HG02981 (cell line): ENCODE results near the gene SLC25A11.
"Not testable (repeated sequence)": the region's sequence is repeated elsewhere in the genome, so short reads cannot be mapped to it uniquely, and the experiment has no call there.

Source experiments
- ATAC-seq: cut with Tn5 transposase; IDR thresholded peaks from one replicate; pipeline ENCODE4 v1.9.1; 2021; ENCODE audit warnings: mild to moderate bottlenecking, moderate library complexity; ENCODE audit not compliant: unreplicated experiment

The SLC25A11 gene

DNA sequence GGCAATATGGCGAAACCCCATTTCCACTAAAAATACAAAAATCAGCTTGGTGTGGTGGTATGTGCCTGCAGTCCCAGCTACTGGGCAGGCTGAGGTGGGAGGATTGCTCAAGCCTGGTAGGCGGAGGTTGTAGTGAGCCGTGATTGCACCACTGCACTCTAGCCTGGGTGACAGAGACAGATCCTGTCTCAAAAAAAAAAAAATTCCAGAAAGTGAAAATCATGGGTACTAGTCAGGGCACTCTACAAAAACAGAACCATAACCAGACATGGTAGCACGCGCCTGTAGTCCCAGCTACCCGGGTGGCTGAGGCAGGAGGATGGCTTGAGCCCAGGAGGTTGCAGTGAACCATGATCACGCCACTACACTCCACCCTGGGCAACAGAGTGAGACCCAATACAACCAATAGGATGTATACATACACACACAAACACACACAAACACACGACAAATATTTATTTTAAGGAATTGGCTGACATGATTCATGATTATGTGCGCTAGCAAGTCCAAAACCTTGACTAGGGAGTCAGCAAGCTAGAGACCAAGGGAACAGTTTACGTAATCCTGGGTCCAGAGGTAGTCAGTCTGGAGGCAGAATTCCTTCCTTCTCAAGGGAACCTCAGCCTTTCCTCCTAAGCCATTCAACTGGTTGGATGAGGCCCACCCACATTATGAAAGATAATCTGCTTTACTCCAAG lies 19.3 kb downstream of the SLC25A11 start:
- no peak for ATAC-seq

- no peak for ATAC-seq
These were observed 20.3 kb downstream of the SLC25A11 start for GRCh38 chr17:4919511-4920047.

DNA sequence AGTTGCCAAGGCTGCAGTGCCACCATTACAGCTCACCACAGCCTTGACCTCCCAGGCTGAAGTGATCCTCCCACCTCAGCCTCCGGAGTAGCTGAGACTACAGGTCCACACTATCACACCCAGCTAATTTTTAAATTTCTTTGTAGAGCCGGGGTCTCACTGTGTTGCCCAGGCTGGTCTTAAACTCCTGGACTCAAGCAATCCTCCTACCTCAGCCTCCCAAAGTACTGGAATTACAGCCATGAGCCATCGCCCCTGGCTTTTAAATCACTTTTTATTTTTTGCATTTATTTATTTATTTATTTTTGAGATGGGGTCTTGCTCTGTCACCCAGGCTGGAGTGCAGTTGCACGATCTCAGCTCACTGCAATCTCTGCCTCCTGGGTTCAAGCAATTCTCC lies 25.3 kb downstream of the SLC25A11 start:
- not testable (repeated sequence) for ATAC-seq

DNA sequence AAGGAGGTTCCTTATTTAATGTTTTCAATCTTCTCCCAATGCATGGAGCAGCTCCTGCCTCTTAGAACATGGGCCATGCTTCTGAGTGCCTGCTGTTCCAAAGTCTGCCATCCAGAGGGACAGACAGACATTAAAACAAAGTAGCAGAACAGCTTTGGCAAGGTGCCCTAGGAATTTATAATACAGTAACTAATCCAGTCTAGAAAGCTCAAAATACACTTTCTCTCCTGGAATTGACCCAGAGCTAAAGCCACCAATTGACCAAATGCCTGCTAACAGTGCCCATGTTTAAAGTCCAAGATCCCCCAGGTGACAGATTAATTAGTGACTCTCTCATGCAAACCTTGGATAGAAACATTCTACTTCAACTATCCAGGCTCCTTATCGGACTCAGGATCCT lies 25.9 kb downstream of the SLC25A11 start:
- no peak for ATAC-seq

- no peak for ATAC-seq
These were observed 30.9 kb downstream of the SLC25A11 start for GRCh38 chr17:4908711-4909496.

DNA sequence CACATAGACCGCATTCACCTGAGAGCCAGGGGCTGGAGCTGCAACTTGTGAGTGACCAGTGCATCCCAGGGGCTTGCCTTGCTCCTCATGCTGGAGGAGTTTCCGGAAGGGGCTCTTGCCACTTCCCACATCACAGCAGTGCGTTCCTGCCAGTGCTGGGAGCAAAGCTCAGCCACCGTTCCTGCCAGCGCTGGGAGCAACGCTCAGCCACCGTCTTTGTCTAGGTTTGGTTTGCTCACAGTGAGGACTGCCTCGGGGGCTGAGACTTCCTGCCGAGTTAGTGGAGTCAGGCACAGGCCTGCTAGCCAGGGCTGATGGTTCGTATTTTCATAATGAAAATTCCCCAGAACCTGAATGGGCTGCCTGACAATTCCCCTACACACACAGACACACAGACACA lies 31.5 kb downstream of the SLC25A11 start:
- ATAC-seq = no peak

GRCh38 chr17:4906642-4907041 lies 33.2 kb downstream of the SLC25A11 start:
- not testable (repeated sequence) for ATAC-seq

- ATAC-seq = no peak
These were observed 36.6 kb downstream of the SLC25A11 start, which contains the start of gene CHRNE for GRCh38 chr17:4903051-4903818. Gene CHRNE (minus strand): TSS chr17:4903098. CDS start chr17:4903063, 35 bp downstream.

DNA sequence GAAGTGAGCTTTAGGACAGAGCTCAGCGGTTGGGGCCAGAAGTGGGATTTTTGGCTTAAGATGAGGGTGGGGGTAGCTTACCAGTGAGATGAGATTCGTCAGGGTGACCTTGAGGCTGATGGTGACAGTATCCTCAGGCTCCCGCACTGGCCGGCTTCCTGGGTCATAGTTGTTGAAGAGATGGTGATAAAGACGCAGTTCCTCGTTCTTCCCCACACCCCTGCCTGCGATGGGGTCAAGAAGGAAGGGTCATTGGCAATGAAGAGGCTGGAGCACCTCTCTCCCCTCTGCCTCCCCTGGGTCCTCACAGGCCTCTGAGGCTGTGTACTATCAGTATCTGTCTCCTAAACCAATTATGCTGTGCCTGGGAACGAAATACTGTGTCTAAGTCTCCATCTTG lies 37.3 kb downstream of the SLC25A11 start:
- no peak for ATAC-seq

GRCh38 chr17:4901648-4902344 lies 38.0 kb downstream of the SLC25A11 start:
- no peak for ATAC-seq

DNA sequence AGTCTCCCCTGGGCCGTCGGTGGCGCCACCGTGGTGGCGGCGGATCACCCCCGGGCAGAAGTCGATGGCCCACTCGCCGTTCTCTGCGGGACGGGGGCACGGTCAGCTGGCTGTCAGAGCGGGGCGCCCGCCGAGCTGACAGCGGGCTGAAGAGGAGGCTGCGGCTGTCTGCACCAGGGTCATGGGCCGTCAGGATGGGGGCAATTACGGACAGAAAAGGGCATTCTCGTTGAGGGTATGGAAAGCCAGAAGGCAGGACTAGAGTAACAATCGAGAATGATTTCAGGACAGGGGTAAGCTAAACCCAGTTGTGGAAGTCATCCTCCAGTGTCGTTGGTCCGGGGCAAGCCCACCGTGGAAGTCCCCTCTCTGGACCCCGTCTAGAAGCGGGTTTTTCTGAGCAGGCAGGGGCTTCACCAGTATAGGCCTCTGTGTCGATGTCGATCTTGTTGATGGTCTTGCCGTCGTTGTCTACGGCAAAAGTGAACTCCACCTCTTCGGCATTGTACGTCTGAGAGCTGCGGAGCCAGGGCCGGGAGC lies 38.7 kb downstream of the SLC25A11 start:
- no peak for ATAC-seq

DNA sequence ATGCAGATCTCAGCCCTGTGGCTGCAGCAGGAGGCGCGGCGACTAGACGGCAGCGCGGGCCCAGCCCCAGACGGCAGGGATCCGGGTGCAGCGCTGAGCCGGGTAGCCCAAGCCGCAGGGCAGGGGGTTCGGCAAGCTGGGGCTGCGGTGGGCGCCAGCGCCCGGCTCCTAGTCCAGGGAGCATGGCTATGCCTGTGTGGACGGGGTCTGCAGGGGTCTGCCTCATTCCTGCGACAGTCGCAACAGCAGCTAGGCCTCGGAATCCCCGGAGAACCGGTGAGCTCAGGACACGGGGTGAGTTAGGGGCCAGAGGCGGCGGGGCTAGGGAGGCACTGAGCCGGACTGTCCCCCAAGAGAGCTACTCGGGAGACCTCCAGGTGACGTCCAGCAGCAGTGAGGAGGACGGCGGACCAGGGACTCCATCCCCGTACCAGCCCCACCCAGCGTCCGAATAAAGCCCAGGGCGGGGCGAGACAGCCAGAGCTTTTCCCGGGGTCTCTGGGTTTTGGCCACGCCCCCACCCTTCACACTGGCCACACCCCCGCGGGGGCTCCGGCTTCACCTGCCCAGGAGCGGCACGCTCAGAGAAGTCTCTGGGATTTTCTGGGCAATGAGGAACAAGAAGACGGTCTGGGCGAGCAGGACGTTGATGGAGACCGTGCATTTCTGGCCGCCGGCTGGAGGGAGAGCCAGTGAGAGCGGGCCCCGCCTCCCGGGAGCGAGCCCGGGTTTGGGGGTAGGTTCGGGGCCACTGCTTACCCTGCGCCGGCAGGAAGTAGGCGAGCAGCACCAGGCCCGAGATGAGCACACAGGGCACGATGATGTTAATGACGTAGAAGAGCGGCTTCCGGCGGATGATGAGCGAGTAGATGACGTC lies 39.4 kb downstream of the SLC25A11 start:
- ATAC-seq = no peak

- no peak for ATAC-seq
These were observed 40.3 kb downstream of the SLC25A11 start, which contains the start of gene C17orf107 for GRCh38 chr17:4899341-4900230. Gene C17orf107 (plus strand): TSS chr17:4899536. CDS start chr17:4899763, 227 bp downstream.

DNA sequence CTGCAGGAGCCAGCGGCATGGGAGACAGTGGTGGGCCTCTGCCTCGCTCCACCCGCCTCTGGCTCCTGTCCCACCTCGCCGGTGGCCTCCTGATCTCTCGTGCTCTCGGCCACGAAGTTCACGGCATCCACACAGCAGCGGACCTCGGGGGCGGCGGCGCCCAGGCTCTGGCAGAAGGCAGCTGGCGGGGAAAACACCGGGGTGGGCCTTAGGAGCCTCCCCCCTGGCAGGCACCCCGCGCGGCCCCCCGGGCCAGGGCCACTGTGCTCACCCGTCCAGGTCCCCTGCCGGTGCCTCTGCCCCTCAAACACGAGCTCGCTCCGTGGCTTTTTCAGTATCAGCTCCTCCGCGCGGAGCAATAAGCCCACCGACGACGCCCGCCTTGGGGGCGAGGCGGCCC lies 40.9 kb downstream of the SLC25A11 start:
- no peak for ATAC-seq

DNA sequence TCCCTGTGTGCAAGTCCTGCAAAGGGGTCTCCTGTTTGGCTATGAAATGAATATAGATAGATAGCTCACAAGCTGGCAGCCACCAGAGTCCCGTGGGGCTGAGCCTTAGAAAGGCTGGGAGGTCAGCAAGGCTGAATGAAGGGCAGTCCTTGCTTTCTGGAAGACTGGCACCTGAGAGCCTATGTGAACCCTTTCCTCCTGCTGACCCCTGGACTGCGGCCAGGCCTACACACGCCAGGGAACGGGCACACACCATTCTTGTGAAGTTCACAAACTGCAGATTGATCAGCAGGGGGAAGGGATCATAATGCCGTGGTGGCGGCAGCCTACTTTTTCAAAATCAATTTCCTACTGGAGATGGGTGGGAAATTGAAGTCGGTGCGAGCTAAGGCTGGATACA lies 41.5 kb downstream of the SLC25A11 start:
- ATAC-seq = no peak

- no peak for ATAC-seq
These were observed 42.1 kb downstream of the SLC25A11 start for GRCh38 chr17:4897785-4898184.

- ATAC-seq = no peak
These were observed 42.6 kb downstream of the SLC25A11 start for GRCh38 chr17:4897198-4897687.
